Liver (tissue), 9 donors: Measurements from ENCODE around the gene ARHGAP9. TPM values are rescaled to one million over a fixed set of nuclear protein-coding genes. Genes with fewer than 3 reads are reported as not detected.

Source experiments
- DNase-seq: peaks from one replicate; pipeline ENCODE4 v3.0.0-alpha.2; 2017; ENCODE audit warnings: low spot score
- H3K27ac ChIP-seq, 2 donors: one replicate each; pipeline ENCODE4 v1.7.0; 2013; ENCODE audit warnings: inconsistent platforms in 2 of 2, low read length in 2 of 2, control low read depth in 1 of 2, low read depth in 1 of 2, mild to moderate bottlenecking in 1 of 2
- H3K27me3 ChIP-seq, 4 donors: one replicate each; pipeline versions ENCODE4 v1.6.1 to v1.7.0; 2013; ENCODE audit warnings: low read length in 3 of 4, inconsistent platforms in 1 of 4, mild to moderate bottlenecking in 1 of 4, moderate library complexity in 1 of 4; ENCODE audit not compliant: control insufficient read depth in 4 of 4, insufficient read depth in 4 of 4
- H3K36me3 ChIP-seq, 4 donors: one replicate each; pipeline versions ENCODE4 v1.6.1 to v1.7.0; 2013; ENCODE audit warnings: low read length in 3 of 4, mild to moderate bottlenecking in 3 of 4, low read depth in 1 of 4, moderate library complexity in 1 of 4; ENCODE audit not compliant: control insufficient read depth in 4 of 4, insufficient read depth in 3 of 4
- H3K4me1 ChIP-seq, 4 donors: one replicate each; pipeline versions ENCODE4 v1.6.1 to v1.7.0; 2013; ENCODE audit warnings: low read length in 3 of 4, mild to moderate bottlenecking in 3 of 4, moderate library complexity in 1 of 4; ENCODE audit not compliant: control insufficient read depth in 4 of 4, insufficient read depth in 4 of 4
- H3K4me3 ChIP-seq, 3 donors: one replicate each; pipeline versions ENCODE4 v1.6.1 to v1.7.0; 2013; ENCODE audit warnings: low read length in 3 of 3, control low read depth in 1 of 3, low read depth in 1 of 3, mild to moderate bottlenecking in 1 of 3
- H3K9ac ChIP-seq, 2 donors: one replicate each; pipeline ENCODE4 v1.7.0; 2013; ENCODE audit warnings: low read length in 2 of 2, mild to moderate bottlenecking in 2 of 2, moderate library complexity in 2 of 2, control low read depth in 1 of 2, low read depth in 1 of 2
- H3K9me3 ChIP-seq, 4 donors: one replicate each; pipeline versions ENCODE4 v1.6.1 to v1.7.0; 2013; ENCODE audit warnings: low read length in 3 of 4; ENCODE audit not compliant: control insufficient read depth in 4 of 4
- ATF3 ChIP-seq: IDR thresholded peaks from 2 replicates; pipeline ENCODE4 v1.6.1; 2016; ENCODE audit warnings: antibody characterized with exemption
- CTCF ChIP-seq: fragments of 150-350 bp; IDR thresholded peaks from 2 replicates; pipeline ENCODE4 v1.5.1; 2017; ENCODE audit warnings: improper control_type of control experiment, low read depth, low read length; ENCODE audit not compliant: missing input control
- EGR1 ChIP-seq, 2 donors: IDR thresholded peaks; 2 replicates each; pipeline ENCODE4 v1.6.1; 2016 to 2018; ENCODE audit warnings: antibody characterized with exemption in 2 of 2, low read depth in 2 of 2
- FOXA1 ChIP-seq: IDR thresholded peaks from 2 replicates; pipeline ENCODE4 v1.6.1; 2016; ENCODE audit warnings: antibody characterized with exemption
- FOXA2 ChIP-seq: IDR thresholded peaks from 2 replicates; pipeline ENCODE4 v1.6.1; 2016; ENCODE audit warnings: antibody characterized with exemption
- GABPA ChIP-seq, 2 donors: IDR thresholded peaks in 1 of 2; conservative IDR thresholded peaks in 1 of 2; 2 replicates each; pipeline ENCODE4 v1.6.1; 2016; ENCODE audit warnings: antibody characterized with exemption in 2 of 2, mild to moderate bottlenecking in 1 of 2, moderate library complexity in 1 of 2
- HNF4A ChIP-seq, 2 donors: conservative IDR thresholded peaks; 2 replicates each; pipeline ENCODE4 v1.6.1; 2016; ENCODE audit warnings: antibody characterized with exemption in 2 of 2, mild to moderate bottlenecking in 2 of 2
- HNF4G ChIP-seq: IDR thresholded peaks from 2 replicates; pipeline ENCODE4 v1.6.1; 2016; ENCODE audit warnings: antibody characterized with exemption
- JUND ChIP-seq, 2 donors: IDR thresholded peaks; 2 replicates each; pipeline ENCODE4 v1.6.1; 2016; ENCODE audit warnings: antibody characterized with exemption in 2 of 2
- NR2F2 ChIP-seq: IDR thresholded peaks from 2 replicates; pipeline ENCODE4 v1.6.1; 2016; ENCODE audit warnings: antibody characterized with exemption
- RAD21 ChIP-seq, 2 donors: IDR thresholded peaks; 2 replicates each; pipeline ENCODE4 v1.6.1; 2016; ENCODE audit warnings: antibody characterized with exemption in 2 of 2, mild to moderate bottlenecking in 2 of 2
- REST ChIP-seq: IDR thresholded peaks from 2 replicates; pipeline ENCODE4 v1.6.1; 2016; ENCODE audit warnings: antibody characterized with exemption, mild to moderate bottlenecking
- RXRA ChIP-seq, 2 donors: IDR thresholded peaks; 2 replicates each; pipeline ENCODE4 v1.6.1; 2017 to 2018; ENCODE audit warnings: antibody characterized with exemption in 2 of 2, mild to moderate bottlenecking in 1 of 2
- SP1 ChIP-seq: IDR thresholded peaks from 2 replicates; pipeline ENCODE4 v1.6.1; 2018; ENCODE audit warnings: antibody characterized with exemption, mild to moderate bottlenecking
- TAF1 ChIP-seq: conservative IDR thresholded peaks from 2 replicates; pipeline ENCODE4 v1.6.1; 2016; ENCODE audit warnings: antibody characterized with exemption, mild to moderate bottlenecking
- YY1 ChIP-seq: IDR thresholded peaks from 2 replicates; pipeline ENCODE4 v1.6.1; 2016; ENCODE audit warnings: antibody characterized with exemption, mild to moderate bottlenecking
- ZBTB33 ChIP-seq: IDR thresholded peaks from 2 replicates; pipeline ENCODE4 v1.6.1; 2016; ENCODE audit warnings: antibody characterized with exemption
- WGBS: extraction: QIAGEN DNeasy Blood & Tissue Kit; methylation state at CpG from one replicate; pipeline ENCODE4 v1.1.7; 2013; 5-methylcytosine and 5-hydroxymethylcytosine counted together
- polyA plus RNA-seq, 2 donors: library from polyadenylated mRNA; stranded (reverse) in 1 of 2; unstranded in 1 of 2; fragments of 200-250 nt in 1 of 2; fragments of >200 nt in 1 of 2; fragmentation: Nextera tagmentation in 1 of 2; extraction: Ambion mirVana in 1 of 2; gene quantifications; one replicate each; pipeline versions ENCODE4 v1.2.1 to v1.2.3, GENCODE V29; 2013 to 2015
- total RNA-seq, 2 donors: library from RNA; depleted of rRNA; stranded (reverse); fragments of >200 nt; gene quantifications; one replicate each; pipeline ENCODE4 v1.2.3, GENCODE V29; 2014
- TF ChIP-seq, protein P1 (sequence below): IDR thresholded peaks from 2 replicates; pipeline ENCODE4 v1.6.1; 2016; ENCODE audit warnings: antibody characterized with exemption
- donor health status: healthy.
- donor health status: healthy.
- donor health status: healthy.
- donor health status: healthy.
- donor health status: healthy.

ARHGAP9 gene
- total and polyA plus RNA-seq, 4 donors: 3.0 to 12.0 (median 7.1) TPM

DNA sequence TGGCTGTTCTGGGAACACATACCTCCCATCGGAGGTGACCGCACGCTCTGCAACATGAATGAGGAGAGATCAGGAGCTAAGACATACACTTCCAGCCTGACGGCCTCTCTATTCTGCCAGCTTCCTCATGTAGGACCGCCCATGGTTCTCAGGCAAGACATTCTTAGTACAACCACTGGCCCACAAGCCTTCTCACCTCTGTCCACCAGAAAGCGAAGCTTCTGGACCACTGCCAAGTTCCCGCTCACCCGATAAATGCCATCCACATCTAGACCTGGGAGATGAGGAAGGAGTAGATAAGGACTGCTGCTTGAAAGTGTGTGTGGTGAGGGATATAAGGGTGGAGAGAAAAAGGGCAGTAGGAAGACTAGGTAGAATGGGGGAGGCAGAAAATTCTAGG is 5.2 kb downstream of the ARHGAP9 start:
- Histone ChIP-seq H3K9ac (no peak overlapping the region), H3K4me3 (no peak overlapping the region), H3K36me3 (peaks cover 0 to 2% (median 0%) of the 10 kb centered on the region in 4 donors), H3K27ac (no peak overlapping the region), H3K4me1 (peaks cover 4 to 20% (median 14%) of the 10 kb centered on the region in 4 donors), H3K9me3 (no peaks in the 10 kb centered on the region), H3K27me3 (peaks cover 0 to 6% (median 3%) of the 10 kb centered on the region in 4 donors)
- WGBS: 87% methylated on average over 8 of the region's 8 CpGs
- DNase-seq: no peak
- TF ChIP-seq EGR1 (IDR thresholded peaks at IDR 0.05; ENCODE audit: low read depth in 2 of 2) (no peak), YY1 (no peak), CTCF (no peak), ZBTB33 (no peak), SP1 (no peak), RXRA (IDR thresholded peaks at IDR 0.05) (no peak), TAF1 (no peak), ATF3 (no peak), JUND (IDR thresholded peaks at IDR 0.05) (no peak), FOXA1 (no peak), FOXA2 (no peak), RAD21 (IDR thresholded peaks at IDR 0.05) (no peak), HNF4A (conservative IDR thresholded peaks at IDR 0.05) (no peak), REST (no peak), NR2F2 (no peak), HNF4G (no peak), GABPA (IDR thresholded peaks at IDR 0.05 in 1 of 2, conservative IDR thresholded peaks at IDR 0.05 in 1 of 2) (no peak)
- TF ChIP-seq, protein P1, sequence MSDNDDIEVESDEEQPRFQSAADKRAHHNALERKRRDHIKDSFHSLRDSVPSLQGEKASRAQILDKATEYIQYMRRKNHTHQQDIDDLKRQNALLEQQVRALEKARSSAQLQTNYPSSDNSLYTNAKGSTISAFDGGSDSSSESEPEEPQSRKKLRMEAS: no peak
